Measurements from ENCODE around the gene CYP4A11. TPM values are rescaled to one million over a fixed set of nuclear protein-coding genes. Genes with fewer than 3 reads are reported as not detected.

CYP4A11 gene
- total and polyA plus RNA-seq, 10 of the 15 experiments (the other 5 are each of a cell fraction or from before 2014, with no cell fraction given) = 0.13 TPM; not detected in 9

- in situ Hi-C loops (cut with MboI) = no loop called here
- POLR2A ChIA-PET = no interaction called here
- RAD21 ChIA-PET (ENCODE audit: unreplicated experiment) = no interaction called here
- H3K79me2 ChIP-seq (ENCODE audit: control insufficient read depth, insufficient read depth, low read length) = no peaks in the 10 kb centered on the region
- TF ChIP-seq POLR2AphosphoS2 (IDR thresholded peaks at IDR 0.05; ENCODE audit: low read depth, low read length) = no peak
- no peak for TF ChIP-seq RCOR1 (conservative IDR thresholded peaks at IDR 0.05; ENCODE audit: low read depth, low read length)
- TF ChIP-seq ZNF24 (IDR thresholded peaks at IDR 0.05) = no peak
- TF ChIP-seq BHLHE40 (IDR thresholded peaks at IDR 0.05; ENCODE audit: borderline replicate concordance in 1 of 2, low read depth in 2 of 2, low read length in 1 of 2) = no peak
- no peak for TF ChIP-seq NFXL1 (IDR thresholded peaks at IDR 0.05; ENCODE audit: borderline replicate concordance)
- TF ChIP-seq ZNF592 (IDR thresholded peaks at IDR 0.05) = no peak
- TF ChIP-seq ZBTB33 (IDR thresholded peaks at IDR 0.05) = no peak
- no peak for TF ChIP-seq SPI1 (IDR thresholded peaks at IDR 0.05; ENCODE audit: borderline replicate concordance, insufficient read depth, low read depth, low read length)
- no peak for TF ChIP-seq MEF2A (IDR thresholded peaks at IDR 0.05; ENCODE audit: insufficient read depth, low read depth, low read length)
- TF ChIP-seq ETV6 (conservative IDR thresholded peaks at IDR 0.05 in 1 of 2, IDR thresholded peaks at IDR 0.05 in 1 of 2; ENCODE audit: borderline replicate concordance in 1 of 2, low read depth in 1 of 2) = no peak
- no peak for TF ChIP-seq DPF2 (IDR thresholded peaks at IDR 0.05)
- no peak overlapping the region for H3K4me2 ChIP-seq (ENCODE audit: control insufficient read depth, insufficient read depth)
- CTCF ChIA-PET = no interaction called here
- 24% methylated on average over 2 of the region's 3 CpGs for WGBS (ENCODE audit: insufficient coverage, insufficient replicate concordance, low lambda C conversion rate, missing lambda C conversion rate)
- no peak overlapping the region for H2AFZ ChIP-seq (ENCODE audit: control insufficient read depth, low read depth, low read length)
- DNase-seq (ENCODE audit: low read depth, low spot score) (no peak), ATAC-seq (no peak), FAIRE-seq (no peak)
- H3K27me3 ChIP-seq (replicated peaks in 1 of 2; ENCODE audit: control insufficient read depth in 2 of 2, insufficient read depth in 2 of 2, low read length in 1 of 2) = no peaks in the 10 kb centered on the region
- H3K9ac ChIP-seq (ENCODE audit: control insufficient read depth, insufficient read depth, low read length) = no peak overlapping the region
- H3K27ac ChIP-seq (ENCODE audit: control insufficient read depth, insufficient read depth) = no peak overlapping the region
- no TSS peak for BruUV-seq (replicated peaks)
- intact Hi-C loops (cut with micrococcal nuclease; ENCODE audit: unreplicated experiment) = no loop called here
- H3K9me3 ChIP-seq (replicated peaks; ENCODE audit: control insufficient read depth, insufficient read depth, low read length) = no peaks in the 10 kb centered on the region
- H4K20me1 ChIP-seq (ENCODE audit: control insufficient read depth, insufficient read depth) = no peaks in the 10 kb centered on the region
- no peak overlapping the region for H3K4me3 ChIP-seq
- no peaks in the 10 kb centered on the region for H3K4me1 ChIP-seq (ENCODE audit: control insufficient read depth, insufficient read depth, low read length)
- no peaks in the 10 kb centered on the region for H3K36me3 ChIP-seq (ENCODE audit: control insufficient read depth in 2 of 2, insufficient read depth in 2 of 2, low read length in 1 of 2)
- SMC1A ChIA-PET (ENCODE audit: uncharacterized antibody, unreplicated experiment) = no interaction called here
Observed at GRCh38 chr1:46927249-46927835, 13.9 kb downstream of the CYP4A11 start.
